ENCODE data around the gene XRCC1. TPM values are rescaled to one million over a fixed set of nuclear protein-coding genes. Genes with fewer than 3 reads are reported as not detected.

The XRCC1 gene
- total and polyA plus RNA-seq, 2 of the 8 experiments (the other 6 are each of a cell fraction or from before 2014, with no cell fraction given), result 42.5 to 44.4 TPM

GRCh38 chr19:43526884-43527859, 48.2 kb downstream of the XRCC1 start, which contains the start of gene ETHE1:
ETHE1 (minus strand) TSS chr19:43527201; CDS start chr19:43527177, 24 bp downstream.
- H3K9me3 ChIP-seq (ENCODE audit: insufficient read depth in 2 of 2, low read depth in 1 of 2, low read length in 1 of 2), result no peaks in the 10 kb centered on the region; a peak in 1 of 4 replicates
- 0 out of 2 replicates have a peak within 1 kb of the TSS, but pooled peaks have one; percentile 56 for H2AFZ ChIP-seq (ENCODE audit: low read length)
- H4K91ac ChIP-seq (replicated peaks; ENCODE audit: insufficient read length, low read length), result no peak within 1 kb of the TSS
- CTCF ChIA-PET (ENCODE audit: partially characterized antibody), result interaction anchor here (1.0 to 10.0 kb wide), 5 partner anchors 68 to 95 kb away, joined by 3 to 192 read pairs (median 4); partner anchors contain the start of gene IRGQ
- 16% methylated on average over 46 of the region's 54 CpGs; no CpG with 5 or more reads in 1 of the 2 experiments for WGBS, 2 experiments (ENCODE audit: extremely low coverage in 1 of 2, insufficient coverage in 1 of 2, insufficient read length in 1 of 2, insufficient replicate concordance in 2 of 2, low coverage in 1 of 2, low lambda C conversion rate in 2 of 2, missing lambda C conversion rate in 1 of 2)
- peak within 1 kb of the TSS; percentile 11 for H3K56ac ChIP-seq (replicated peaks; ENCODE audit: insufficient read length, low read depth, low read length)
- H2BK20ac ChIP-seq (ENCODE audit: low read length), result no peak within 1 kb of the TSS
- H3K4me2 ChIP-seq (ENCODE audit: insufficient read depth in 1 of 2, low read depth in 2 of 2, low read length in 2 of 2), result peak within 1 kb of the TSS; percentile 80 to 82
- no peak within 1 kb of the TSS for H2AK5ac ChIP-seq (ENCODE audit: low read depth, low read length)
- peak in 1 of 2 experiments; percentile 92 for DNase-seq (ENCODE audit: low read depth in 1 of 2, low spot score in 2 of 2)
- H3K27ac ChIP-seq (ENCODE audit: low read depth, low read length), result no peak within 1 kb of the TSS
- peak within 1 kb of the TSS in 3 of 4 experiments; percentile 10 to 29 (median 28); a peak in 3 of 7 replicates for H3K9ac ChIP-seq (replicated peaks in 1 of 4; ENCODE audit: extremely low read depth in 1 of 4, low read depth in 3 of 4, low read length in 3 of 4)
- H3K79me1 ChIP-seq (ENCODE audit: low read depth, low read length), result no peaks in the 10 kb centered on the region
- H3K14ac ChIP-seq (ENCODE audit: insufficient read length), result no peak within 1 kb of the TSS
- H3K4ac ChIP-seq (replicated peaks; ENCODE audit: insufficient read length, low read depth, low read length), result no peak within 1 kb of the TSS
- H3K23ac ChIP-seq (ENCODE audit: insufficient read length), result no peak within 1 kb of the TSS
- H4K5ac ChIP-seq (ENCODE audit: insufficient read length, low read depth, low read length), result no peak within 1 kb of the TSS
- H4K8ac ChIP-seq (ENCODE audit: extremely low read depth, insufficient read depth, low read length), result no peak within 1 kb of the TSS; the same call in 1 of the 2 replicates
- H3K23me2 ChIP-seq (ENCODE audit: low read depth, low read length), result peaks cover 15% of the 10 kb centered on the region
- peak within 1 kb of the TSS; percentile 75; the same call in 1 of the 2 replicates for H2BK12ac ChIP-seq (ENCODE audit: low read depth, low read length)
- H3K36me3 ChIP-seq (ENCODE audit: control insufficient read depth in 2 of 4, insufficient read depth in 4 of 4, low read length in 3 of 4), result no peaks in the 10 kb centered on the region
- H2BK120ac ChIP-seq (replicated peaks; ENCODE audit: low read depth, low read length), result no peak within 1 kb of the TSS
- peak within 1 kb of the TSS; percentile 64 to 92 (median 74) for H3K4me3 ChIP-seq (ENCODE audit: extremely low read depth in 1 of 4, insufficient read depth in 2 of 4, low read depth in 3 of 4, low read length in 4 of 4)
- H3K4me1 ChIP-seq (replicated peaks in 1 of 4; ENCODE audit: control insufficient read depth in 3 of 4, insufficient read depth in 4 of 4, low read length in 3 of 4), result peaks cover 0 to 11% (median 5%) of the 10 kb centered on the region in 4 experiments; a peak in 6 of 7 replicates
- H2BK5ac ChIP-seq (ENCODE audit: low read depth, low read length), result no peak within 1 kb of the TSS
- H4K20me1 ChIP-seq (replicated peaks in 1 of 2; ENCODE audit: control insufficient read depth in 1 of 2, insufficient read depth in 2 of 2, low read length in 2 of 2), result peaks cover 0 to 1% of the 10 kb centered on the region in 2 experiments
- no peak within 1 kb of the TSS for H2BK15ac ChIP-seq (ENCODE audit: low read length)
- no peak for FAIRE-seq
- POLR2A ChIA-PET (ENCODE audit: partially characterized antibody), result interaction anchor here (0.5 to 1.5 kb wide), 4 partner anchors 25 to 85 kb away, joined by 3 to 4 read pairs (median 4); no protein-coding TSS in a partner anchor
- H3K79me2 ChIP-seq (ENCODE audit: control insufficient read depth in 1 of 2, insufficient read depth in 2 of 2, low read length in 2 of 2), result no peaks in the 10 kb centered on the region
- peaks cover 2 to 14% (median 10%) of the 10 kb centered on the region in 4 experiments for H3K27me3 ChIP-seq (replicated peaks in 1 of 4; ENCODE audit: control insufficient read depth in 3 of 4, extremely low read depth in 1 of 4, insufficient read depth in 3 of 4, low read length in 3 of 4)
- peak within 1 kb of the TSS; percentile 78 for H3K18ac ChIP-seq (ENCODE audit: extremely low read depth, low read length)
- TF ChIP-seq BRCA1 (IDR thresholded peaks at IDR 0.05; ENCODE audit: low read depth, low read length), result no peak
- TF ChIP-seq YY1 (IDR thresholded peaks at IDR 0.05; ENCODE audit: low read depth, low read length), result 0 out of 2 replicates have a peak, but pooled peaks have one; percentile 50
- peak; percentile 81 for TF ChIP-seq KDM4A (IDR thresholded peaks at IDR 0.05; ENCODE audit: low read depth, low read length, severe bottlenecking)
- peak; percentile 91 for TF ChIP-seq MAX (IDR thresholded peaks at IDR 0.05)
- peak; percentile 86 for TF ChIP-seq TAF1 (IDR thresholded peaks at IDR 0.05; ENCODE audit: low read depth, low read length)
- TF ChIP-seq PHF8 (conservative IDR thresholded peaks at IDR 0.05; ENCODE audit: low read depth, low read length), result peak; percentile 67
- no peak for TF ChIP-seq USF2 (IDR thresholded peaks at IDR 0.05; ENCODE audit: low read length)
- 0 out of 2 replicates have a peak, but pooled peaks have one; percentile 31 for TF ChIP-seq POLR2AphosphoS5 (IDR thresholded peaks at IDR 0.05; ENCODE audit: low read depth, low read length)
